ENCODE measurements around the gene SEMA6B.

The SEMA6B gene

GRCh38 chr19:4525563-4526002 lies 33.9 kb downstream of the SEMA6B start:
- DNase-seq (ENCODE audit: low read depth) = no peak
- no peak for TF ChIP-seq CTCF (IDR thresholded peaks at IDR 0.05; ENCODE audit: low read depth, low read length, missing control alignments)

GRCh38 chr19:4524808-4525562 lies 34.5 kb downstream of the SEMA6B start:
- no peak for DNase-seq (ENCODE audit: low read depth)
- no peak overlapping the region for H3K4me3 ChIP-seq (ENCODE audit: low read depth, low read length)
- TF ChIP-seq CTCF (IDR thresholded peaks at IDR 0.05; ENCODE audit: low read depth, low read length, missing control alignments) = peak; percentile 83
- in situ Hi-C loops (cut with HindIII; ENCODE audit: low sequenced_read_pairs) = no loop called here

More at GRCh38 chr19:4525563-4526002, 33.9 kb downstream of the SEMA6B start:
- H3K4me3 ChIP-seq (ENCODE audit: low read depth, low read length) = no peak overlapping the region
- in situ Hi-C loops (cut with HindIII; ENCODE audit: low sequenced_read_pairs) = no loop called here

- TF ChIP-seq CTCF (IDR thresholded peaks at IDR 0.05; ENCODE audit: low read depth, low read length, missing control alignments) = peak; percentile 69
- H3K4me3 ChIP-seq (ENCODE audit: low read depth, low read length) = no peak overlapping the region
- DNase-seq (ENCODE audit: low read depth) = no peak
- in situ Hi-C loops (cut with HindIII; ENCODE audit: low sequenced_read_pairs) = no loop called here
Observed at GRCh38 chr19:4523306-4524110, 36.0 kb downstream of the SEMA6B start.

- in situ Hi-C loops (cut with HindIII; ENCODE audit: low sequenced_read_pairs) = no loop called here
- no peak for TF ChIP-seq CTCF (IDR thresholded peaks at IDR 0.05; ENCODE audit: low read depth, low read length, missing control alignments)
- H3K4me3 ChIP-seq (ENCODE audit: low read depth, low read length) = no peak overlapping the region
- no peak for DNase-seq (ENCODE audit: low read depth)
Observed at GRCh38 chr19:4522291-4523002, 37.0 kb downstream of the SEMA6B start.

GRCh38 chr19:4521888-4522242 lies 37.6 kb downstream of the SEMA6B start:
- DNase-seq (ENCODE audit: low read depth) = no peak
- no peak for TF ChIP-seq CTCF (IDR thresholded peaks at IDR 0.05; ENCODE audit: low read depth, low read length, missing control alignments)
- H3K4me3 ChIP-seq (ENCODE audit: low read depth, low read length) = no peak overlapping the region
- in situ Hi-C loops (cut with HindIII; ENCODE audit: low sequenced_read_pairs) = no loop called here

- in situ Hi-C loops (cut with HindIII; ENCODE audit: low sequenced_read_pairs) = no loop called here
- no peak for TF ChIP-seq CTCF (IDR thresholded peaks at IDR 0.05; ENCODE audit: low read depth, low read length, missing control alignments)
- no peak for DNase-seq (ENCODE audit: low read depth)
- no peak overlapping the region for H3K4me3 ChIP-seq (ENCODE audit: low read depth, low read length)
Observed at GRCh38 chr19:4521170-4521887, 38.2 kb downstream of the SEMA6B start.

Measured in astrocyte of the cerebellum (primary cell).